ENCODE measurements around the gene CMIP.

Gene CMIP

GRCh38 chr16:81496321-81496720, 51.7 kb downstream of the CMIP start:
- TF ChIP-seq CTCF (IDR thresholded peaks at IDR 0.05; ENCODE audit: insufficient read depth, low read depth, low read length, missing control alignments), result no peak
- no peak overlapping the region for H3K4me3 ChIP-seq (ENCODE audit: low read depth, low read length)
- no peak for DNase-seq (ENCODE audit: low read depth)

GRCh38 chr16:81496742-81497141, 52.1 kb downstream of the CMIP start:
- TF ChIP-seq CTCF (IDR thresholded peaks at IDR 0.05; ENCODE audit: insufficient read depth, low read depth, low read length, missing control alignments), result no peak

GRCh38 chr16:81497690-81498089, 53.1 kb downstream of the CMIP start:
- DNase-seq (ENCODE audit: low read depth), result peak; percentile 34
- TF ChIP-seq CTCF (IDR thresholded peaks at IDR 0.05; ENCODE audit: insufficient read depth, low read depth, low read length, missing control alignments), result peak; percentile 8

More at GRCh38 chr16:81496742-81497141, 52.1 kb downstream of the CMIP start:
- H3K4me3 ChIP-seq (ENCODE audit: low read depth, low read length), result no peak overlapping the region
- DNase-seq (ENCODE audit: low read depth), result no peak

GRCh38 chr16:81498351-81498750, 53.7 kb downstream of the CMIP start:
- no peak overlapping the region for H3K4me3 ChIP-seq (ENCODE audit: low read depth, low read length)
- DNase-seq (ENCODE audit: low read depth), result no peak
- no peak for TF ChIP-seq CTCF (IDR thresholded peaks at IDR 0.05; ENCODE audit: insufficient read depth, low read depth, low read length, missing control alignments)

More at GRCh38 chr16:81497690-81498089, 53.1 kb downstream of the CMIP start:
- H3K4me3 ChIP-seq (ENCODE audit: low read depth, low read length), result no peak overlapping the region

GRCh38 chr16:81499576-81500380, 55.2 kb downstream of the CMIP start:
- DNase-seq (ENCODE audit: low read depth), result no peak
- no peak for TF ChIP-seq CTCF (IDR thresholded peaks at IDR 0.05; ENCODE audit: insufficient read depth, low read depth, low read length, missing control alignments)
- no peak overlapping the region for H3K4me3 ChIP-seq (ENCODE audit: low read depth, low read length)

GRCh38 chr16:81500833-81501521, 56.4 kb downstream of the CMIP start:
- no peak overlapping the region for H3K4me3 ChIP-seq (ENCODE audit: low read depth, low read length)
- no peak for DNase-seq (ENCODE audit: low read depth)
- TF ChIP-seq CTCF (IDR thresholded peaks at IDR 0.05; ENCODE audit: insufficient read depth, low read depth, low read length, missing control alignments), result no peak

Measured in GM12865 (cell line).